AG04450 (cell line): Measurements from ENCODE around the gene NCS1. TPM values are rescaled to one million over a fixed set of nuclear protein-coding genes. Genes with fewer than 3 reads are reported as not detected.
A peak's percentile ranks its signal among the peaks of the same experiment; 100 is the strongest.

Experiments
- CTCF ChIA-PET: fragments of 300-600, 350-600 bp; formaldehyde crosslinking; extraction: SDS; loops from one replicate; lab custom pipeline; 2022; ENCODE audit warnings: antibody characterized with exemption, inconsistent platforms; lab: Charles Lee
- POLR2A ChIA-PET: fragments of 350-600 bp; formaldehyde crosslinking; extraction: SDS; loops from one replicate; lab custom pipeline; 2021; ENCODE audit warnings: antibody characterized with exemption, inconsistent platforms; lab: Yijun Ruan, JAX
- DNase-seq: peaks from one replicate; pipeline ENCODE4 v3.0.0-alpha.2; 2011; ENCODE audit warnings: low read depth, low spot score
- H3K27ac ChIP-seq: one replicate; pipeline ENCODE4 v1.5.1; 2012; ENCODE audit warnings: low read depth, low read length, control low read depth
- H3K27me3 ChIP-seq: one replicate; pipeline ENCODE4 v1.6.0; 2012; ENCODE audit warnings: low read length; ENCODE audit not compliant: control insufficient read depth, insufficient read depth
- H3K4me3 ChIP-seq: 2 replicates; pipeline ENCODE4 v1.5.1; 2011; ENCODE audit warnings: mild to moderate bottlenecking, low read depth, low read length, control low read depth
- H3K9me3 ChIP-seq: 2 replicates; pipeline ENCODE4 v1.5.1; 2012; ENCODE audit warnings: low read length; ENCODE audit not compliant: control insufficient read depth, insufficient read depth
- CTCF ChIP-seq: IDR thresholded peaks from 2 replicates; pipeline ENCODE4 v1.5.1; 2011; ENCODE audit warnings: low read depth, low read length, control low read depth, inconsistent platforms
- polyA plus RNA-seq: library from polyadenylated mRNA; depleted of rRNA; stranded (reverse); fragments of >200 nt; gene quantifications from 2 replicates; pipeline ENCODE4 v1.2.3, GENCODE V29; 2011

The NCS1 gene
- polyA plus RNA-seq, 1 experiment = 68.3 TPM

- CTCF ChIA-PET = no interaction called here
- POLR2A ChIA-PET = interaction anchor here (0.9 to 1.6 kb wide), 2 partner anchors 14 to 28 kb away, joined by 3 read pairs; partner anchors contain the start of gene NCS1
- Histone ChIP-seq H3K9me3 (no peaks in the 10 kb centered on the region), H3K4me3 (no peak overlapping the region), H3K27ac (peak overlapping the region; percentile 0), H3K27me3 (no peaks in the 10 kb centered on the region)
- DNase-seq = no peak
- no peak for TF ChIP-seq CTCF
These were observed 28.0 kb downstream of the NCS1 start for GRCh38 chr9:130200038-130200849.

GRCh38 chr9:130201399-130201873 lies 29.2 kb downstream of the NCS1 start:
- CTCF ChIA-PET = interaction anchor here (0.7 kb wide), 1 partner anchor 94 kb away, joined by 4 read pairs; no protein-coding TSS in a partner anchor
- POLR2A ChIA-PET = no interaction called here
- DNase-seq = no peak
- Histone ChIP-seq H3K27me3 (no peaks in the 10 kb centered on the region), H3K27ac (no peak overlapping the region), H3K4me3 (no peak overlapping the region), H3K9me3 (no peaks in the 10 kb centered on the region)
- TF ChIP-seq CTCF = no peak

GRCh38 chr9:130201974-130202373 lies 29.8 kb downstream of the NCS1 start:
- Histone ChIP-seq H3K27me3 (no peaks in the 10 kb centered on the region), H3K27ac (no peak overlapping the region), H3K9me3 (no peaks in the 10 kb centered on the region), H3K4me3 (no peak overlapping the region)
- ChIA-PET POLR2A (no interaction called here), CTCF (no interaction called here)
- TF ChIP-seq CTCF = no peak
- DNase-seq = no peak

- no peak overlapping the region for H3K4me3 ChIP-seq
- no peak for TF ChIP-seq CTCF
- H3K27ac ChIP-seq = no peak overlapping the region
- H3K9me3 ChIP-seq = no peaks in the 10 kb centered on the region
- no peaks in the 10 kb centered on the region for H3K27me3 ChIP-seq
- CTCF ChIA-PET = interaction anchor here (0.9 kb wide), 1 partner anchor 97 kb away, joined by 3 read pairs; no protein-coding TSS in a partner anchor
- POLR2A ChIA-PET = no interaction called here
- DNase-seq = no peak
These were observed 32.1 kb downstream of the NCS1 start for GRCh38 chr9:130204341-130204740.

- Histone ChIP-seq H3K9me3 (no peaks in the 10 kb centered on the region), H3K4me3 (no peak overlapping the region), H3K27ac (no peak overlapping the region), H3K27me3 (no peaks in the 10 kb centered on the region)
- ChIA-PET POLR2A (no interaction called here), CTCF (interaction anchor here (0.6 to 1.7 kb wide), 3 partner anchors 31 to 212 kb away, joined by 3 to 10 read pairs (median 4); no protein-coding TSS in a partner anchor)
- DNase-seq = no peak
- TF ChIP-seq CTCF = no peak
These were observed 32.8 kb downstream of the NCS1 start for GRCh38 chr9:130204959-130205358.
